Right lung (tissue), 5 donors: ENCODE results near the gene AGPAT4. TPM values are rescaled to one million over a fixed set of nuclear protein-coding genes. Genes with fewer than 3 reads are reported as not detected.

ENCODE experiments used
- DNase-seq, 2 donors: peaks; one replicate each; pipeline ENCODE4 v3.0.0-alpha.2; 2013
- polyA plus RNA-seq, 5 donors: library from polyadenylated mRNA; unstranded; fragments of 120-200 nt; gene quantifications; one replicate each; pipeline versions ENCODE4 v1.2.1 to v1.2.3, GENCODE V29; 2013; ENCODE audit warnings: inconsistent platforms in 1 of 5, low replicate concordance in 1 of 5; ENCODE audit not compliant: insufficient read length in 5 of 5, insufficient read depth in 1 of 5

AGPAT4 gene
- polyA plus RNA-seq, 5 donors: 11.6 to 19.5 (median 15.1) TPM

DNA sequence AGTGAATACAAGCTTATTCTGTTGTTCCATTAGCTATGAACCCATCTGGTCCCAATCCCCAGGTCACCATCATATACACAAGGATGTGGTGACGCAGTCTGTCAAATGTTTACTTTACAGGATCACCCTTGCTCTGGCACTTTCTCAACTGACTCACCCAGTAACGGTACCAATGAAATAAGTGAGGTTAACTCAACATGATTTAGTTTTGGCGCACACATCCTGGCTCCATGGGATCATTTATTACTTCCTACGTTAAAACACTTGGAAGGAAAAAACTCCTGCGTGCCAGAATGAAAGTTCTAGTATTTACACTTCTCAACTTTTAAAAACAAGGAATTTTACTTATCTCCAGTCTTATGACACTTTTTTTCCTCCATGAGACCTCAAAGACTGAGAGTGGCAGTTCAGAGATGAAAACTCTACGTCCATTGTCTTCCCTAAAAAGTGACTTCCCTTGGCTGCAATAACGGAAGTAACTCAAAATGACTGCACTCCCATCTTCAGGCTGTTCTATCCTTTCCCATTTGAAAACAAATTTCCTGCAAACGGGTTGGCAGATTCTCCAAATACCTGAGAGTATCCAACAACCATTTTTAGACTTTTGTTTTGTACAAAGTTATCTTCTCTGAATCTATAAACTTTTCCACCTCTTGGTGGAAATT lies 15.9 kb downstream of the AGPAT4 start:
- no peak for DNase-seq

GRCh38 chr6:161256407-161256806 lies 17.5 kb downstream of the AGPAT4 start:
- no peak for DNase-seq

GRCh38 chr6:161255518-161255917 lies 18.3 kb downstream of the AGPAT4 start:
- DNase-seq: no peak

GRCh38 chr6:161254464-161255253 lies 19.2 kb downstream of the AGPAT4 start:
- peak; percentile 36 to 55 for DNase-seq

DNA sequence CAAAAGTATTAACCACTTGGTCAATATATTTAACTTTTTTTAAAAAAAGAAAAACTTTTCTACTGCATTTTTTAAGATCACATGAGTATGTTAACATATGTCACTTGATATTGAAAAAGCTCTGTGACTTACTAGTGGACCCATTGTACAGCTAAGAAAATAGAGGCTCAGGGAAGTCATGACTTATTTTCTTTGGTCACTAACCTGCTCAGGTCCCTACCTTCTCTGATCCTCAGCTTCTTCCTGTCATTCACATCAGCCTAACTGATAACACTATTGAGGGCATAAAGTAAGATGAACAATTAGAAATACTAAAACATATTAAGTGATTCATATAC lies 19.8 kb downstream of the AGPAT4 start:
- no peak for DNase-seq

DNA sequence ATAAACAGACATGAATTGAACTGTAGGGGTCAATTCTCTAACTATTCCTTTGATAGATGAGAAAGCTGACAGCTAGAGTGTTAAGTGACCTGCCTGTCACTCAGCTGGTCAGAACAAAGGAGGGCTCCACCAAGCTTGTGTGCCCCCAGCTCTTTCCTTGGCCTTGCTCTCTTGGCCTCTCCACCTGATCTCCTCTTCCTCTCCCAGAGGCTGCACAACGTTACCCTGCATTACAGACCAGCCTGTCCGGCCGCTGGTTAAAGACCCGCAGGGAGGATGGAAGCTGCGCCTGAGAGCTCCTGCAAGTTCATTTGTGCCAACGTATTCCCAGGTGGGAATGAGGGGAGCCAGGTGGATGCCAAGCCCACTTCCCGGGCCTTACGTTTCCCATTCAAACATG lies 22.5 kb downstream of the AGPAT4 start:
- DNase-seq: no peak

- DNase-seq: no peak
These were observed 24.5 kb downstream of the AGPAT4 start for GRCh38 chr6:161249327-161249726.

DNA sequence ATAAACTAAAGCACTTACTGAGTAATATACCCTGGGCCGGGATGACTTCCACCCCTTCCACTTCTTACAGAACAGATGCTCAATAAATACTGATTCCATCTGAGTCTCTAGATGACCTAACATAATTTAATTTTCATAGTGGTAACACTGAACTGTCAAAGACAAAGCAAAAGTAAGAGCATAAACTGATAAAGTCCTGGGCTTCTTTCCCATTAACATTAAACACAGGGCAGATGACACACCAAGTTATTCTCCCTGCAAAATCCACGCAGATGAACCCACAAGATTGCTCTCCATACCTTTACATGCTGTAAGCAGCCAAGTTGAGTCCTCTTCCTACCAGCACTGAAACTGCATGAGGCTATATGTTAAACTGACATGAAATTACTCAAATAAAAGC lies 27.1 kb downstream of the AGPAT4 start:
- no peak for DNase-seq

GRCh38 chr6:161245363-161245762 lies 28.5 kb downstream of the AGPAT4 start:
- no peak for DNase-seq

- no peak for DNase-seq
These were observed 29.1 kb downstream of the AGPAT4 start for GRCh38 chr6:161244725-161245124.

GRCh38 chr6:161242779-161243693 lies 30.8 kb downstream of the AGPAT4 start:
- DNase-seq: peak; percentile 65 to 67

DNA sequence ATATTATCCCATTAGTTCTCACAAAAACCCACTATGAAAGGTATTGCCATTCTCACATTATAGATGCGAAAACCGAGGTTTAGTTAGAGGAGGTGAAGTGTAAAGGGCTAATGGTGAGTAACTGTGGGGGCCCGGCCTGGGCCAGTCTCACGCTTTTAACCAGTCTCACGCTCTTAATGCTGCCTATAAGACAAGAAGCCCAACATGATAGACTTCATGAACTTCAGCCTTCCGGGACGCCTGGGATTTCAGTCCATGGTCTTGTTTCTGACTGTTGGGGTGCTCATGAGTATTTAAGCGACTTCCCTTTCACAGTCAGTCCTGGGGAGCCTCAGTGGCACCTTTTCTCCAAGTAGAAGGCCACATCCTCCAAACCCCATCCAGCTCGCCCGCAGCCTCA lies 31.7 kb downstream of the AGPAT4 start:
- DNase-seq: no peak

- no peak for DNase-seq
These were observed 34.9 kb downstream of the AGPAT4 start for GRCh38 chr6:161239001-161239400.

GRCh38 chr6:161238500-161238899 lies 35.4 kb downstream of the AGPAT4 start:
- no peak for DNase-seq

GRCh38 chr6:161238081-161238480 lies 35.8 kb downstream of the AGPAT4 start:
- DNase-seq: no peak

DNA sequence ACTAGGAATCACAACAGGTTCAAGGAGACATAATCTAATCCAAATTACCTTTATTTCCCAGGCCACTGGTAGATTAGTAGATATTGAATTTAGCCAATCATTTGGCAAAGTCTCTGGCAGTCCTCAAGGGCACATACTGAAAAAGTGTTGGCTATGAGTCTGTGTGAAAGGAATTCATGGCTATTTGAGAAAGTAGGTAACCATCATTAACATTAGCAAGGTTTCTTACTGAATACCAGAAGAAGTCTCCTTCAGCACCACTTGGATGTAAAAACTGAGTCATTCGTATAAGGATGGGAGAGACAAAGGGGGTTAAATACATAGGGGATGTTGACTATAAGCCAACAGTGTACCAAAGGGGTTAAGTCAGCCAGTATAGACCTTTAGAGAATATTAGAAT lies 36.7 kb downstream of the AGPAT4 start:
- no peak for DNase-seq

GRCh38 chr6:161235776-161236633 lies 37.9 kb downstream of the AGPAT4 start:
- DNase-seq: no peak

- peak; percentile 37 to 40 for DNase-seq
These were observed 39.7 kb downstream of the AGPAT4 start for GRCh38 chr6:161233986-161234661.

- DNase-seq: no peak
These were observed 41.4 kb downstream of the AGPAT4 start for GRCh38 chr6:161232467-161232866.

DNA sequence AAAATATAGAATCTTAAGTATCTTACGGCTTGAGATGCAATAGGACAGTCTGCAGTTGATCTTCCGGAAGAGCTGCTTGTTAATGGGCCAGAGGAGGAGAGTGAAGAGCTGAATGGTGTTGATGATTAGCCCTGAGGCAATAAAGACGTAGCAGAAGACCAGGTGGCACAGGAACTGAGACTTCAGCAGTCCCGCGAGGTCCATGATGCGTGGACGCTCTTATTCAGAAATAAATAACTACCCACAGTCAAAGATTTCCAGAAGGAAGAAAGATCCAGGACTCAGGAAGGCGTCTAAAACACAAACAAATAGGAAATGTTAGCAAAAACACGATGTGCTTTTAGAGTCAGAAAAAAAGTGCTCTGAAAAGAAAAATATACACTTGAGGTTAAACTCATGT lies 41.9 kb downstream of the AGPAT4 start:
- no peak for DNase-seq

DNA sequence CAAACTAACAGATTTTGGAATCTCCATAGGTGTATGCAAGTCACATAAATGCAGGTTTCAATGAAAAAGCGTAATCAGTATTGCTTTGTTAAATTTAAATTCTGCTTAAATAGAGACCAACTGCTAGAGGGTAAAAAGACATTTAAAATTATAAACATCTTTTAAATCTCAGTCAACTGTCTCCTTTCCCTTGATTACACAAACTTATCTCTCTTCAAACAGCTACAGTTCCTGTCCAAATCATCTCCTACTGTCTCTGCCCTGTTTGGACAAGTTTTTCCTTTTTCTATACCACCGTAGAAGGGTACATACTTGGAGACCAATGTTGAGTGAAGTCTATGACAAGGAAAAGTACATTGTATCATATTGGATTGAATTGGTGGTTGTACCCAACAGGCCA lies 43.5 kb downstream of the AGPAT4 start:
- DNase-seq: no peak
